ENCODE measurements around the gene IER3.
"Not testable (repeated sequence)": the region's sequence is repeated elsewhere in the genome, so short reads cannot be mapped to it uniquely, and the experiment has no call there.

The IER3 gene

DNA sequence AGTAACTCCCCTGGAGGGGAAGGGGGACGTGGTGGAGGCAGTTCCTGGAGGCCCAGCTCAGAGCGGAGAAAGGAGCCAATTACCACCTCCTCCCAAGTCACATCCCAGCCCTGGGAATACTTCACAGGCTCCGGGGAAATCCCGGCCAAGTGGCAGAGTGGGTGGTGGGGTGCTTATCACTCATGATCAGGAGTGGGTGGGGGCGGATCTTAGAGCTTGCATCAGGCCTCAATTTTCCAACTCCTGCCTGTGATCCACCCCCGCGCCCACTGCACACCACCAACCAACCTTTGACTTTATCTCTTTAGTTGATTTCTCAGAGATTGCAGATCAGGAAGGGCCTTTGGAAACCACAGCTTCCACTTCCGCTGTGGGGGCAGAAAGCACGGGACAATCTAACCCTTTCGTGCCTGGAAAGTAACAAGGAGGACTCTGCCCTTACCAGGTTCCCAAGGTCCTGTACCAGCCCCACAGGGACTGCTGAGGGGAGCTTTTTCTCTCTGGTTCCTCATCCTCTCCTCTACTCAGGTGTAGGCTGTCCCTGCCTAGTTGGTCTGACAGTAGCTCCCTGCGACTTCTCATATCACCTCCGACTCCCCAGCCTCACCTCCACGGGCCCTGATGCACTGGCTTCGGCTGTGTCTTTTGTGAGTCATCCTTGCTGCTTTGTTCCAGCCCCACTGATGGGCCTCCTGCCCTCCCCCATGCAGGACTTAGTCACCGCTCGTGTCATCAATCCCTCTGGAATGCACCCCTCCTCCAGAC lies 24.9 kb upstream of the IER3 start:
- DNase-seq (ENCODE audit: low spot score) (peak; percentile 94), FAIRE-seq (no peak)

DNA sequence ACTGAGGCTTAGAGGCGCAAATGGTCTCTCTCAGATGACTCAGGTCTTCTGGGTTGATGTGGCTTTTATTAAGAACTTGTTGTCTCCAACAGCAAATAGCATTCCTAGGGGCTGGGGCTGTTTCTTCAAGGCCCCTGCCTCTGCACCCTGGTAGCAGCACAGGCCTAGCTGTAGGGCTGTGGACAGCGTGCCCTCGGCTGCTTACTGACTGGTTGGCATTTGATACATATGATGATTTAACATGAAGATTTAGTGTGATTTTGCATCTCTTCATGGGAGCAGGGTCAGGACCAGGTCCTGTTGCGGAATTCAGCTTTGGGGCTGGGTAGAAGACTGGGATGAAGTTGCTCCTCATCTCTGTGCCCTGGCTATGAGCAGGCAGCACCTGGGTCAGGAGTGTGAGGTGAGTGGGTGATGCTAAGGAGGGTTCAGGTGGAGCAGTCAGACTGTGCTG lies 24.3 kb upstream of the IER3 start:
- FAIRE-seq = no peak
- DNase-seq (ENCODE audit: low spot score) = no peak

- DNase-seq (ENCODE audit: low spot score) = no peak
- FAIRE-seq = no peak
Measured at GRCh38 chr6:30767944-30768301, 23.6 kb upstream of the IER3 start.

GRCh38 chr6:30767158-30767943 lies 23.0 kb upstream of the IER3 start:
- no peak for DNase-seq (ENCODE audit: low spot score)
- FAIRE-seq = no peak

DNA sequence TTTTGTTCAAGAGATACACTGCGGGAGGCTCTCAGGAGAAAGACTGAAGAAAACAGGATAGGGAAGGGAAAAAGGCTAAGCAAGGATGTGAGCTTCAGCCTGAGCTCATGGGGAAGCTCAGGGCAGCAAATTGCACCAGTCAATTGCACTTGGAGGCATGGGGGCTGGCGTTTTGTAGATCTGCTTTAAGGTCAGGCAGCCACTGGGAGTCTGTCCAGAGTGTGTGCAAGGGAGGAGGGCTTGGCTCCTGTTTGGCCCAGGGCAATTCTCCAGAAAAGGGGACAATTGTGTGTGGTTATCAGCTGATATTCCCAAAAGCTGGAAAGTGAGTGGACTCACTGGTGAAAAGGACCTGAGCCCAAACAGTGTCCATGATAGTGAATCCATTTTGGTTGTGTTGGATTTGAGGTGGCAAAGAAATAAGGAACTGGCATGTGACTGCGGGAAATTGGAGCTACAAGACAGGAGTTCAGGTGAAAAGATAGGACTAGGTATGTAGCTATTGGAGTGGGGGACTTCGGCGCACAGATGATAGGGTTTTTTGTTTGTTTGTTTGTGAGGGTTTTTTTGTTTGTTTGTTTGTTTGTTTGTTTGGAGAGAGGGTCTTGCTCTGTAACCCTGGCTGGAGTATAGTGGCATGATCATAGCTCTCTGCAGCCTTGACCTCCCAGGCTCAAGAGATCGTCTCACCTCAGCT lies 22.3 kb upstream of the IER3 start:
- FAIRE-seq (no peak), DNase-seq (ENCODE audit: low spot score) (no peak)

- not testable (repeated sequence) for DNase-seq (ENCODE audit: low spot score); FAIRE-seq
Measured at GRCh38 chr6:30765495-30765894, 21.1 kb upstream of the IER3 start.

- not testable (repeated sequence) for DNase-seq (ENCODE audit: low spot score); FAIRE-seq
Measured at GRCh38 chr6:30764490-30765043, 20.2 kb upstream of the IER3 start.

GRCh38 chr6:30763618-30764489 lies 19.5 kb upstream of the IER3 start:
- DNase-seq (ENCODE audit: low spot score) (peak; percentile 69), FAIRE-seq (no peak)

DNA sequence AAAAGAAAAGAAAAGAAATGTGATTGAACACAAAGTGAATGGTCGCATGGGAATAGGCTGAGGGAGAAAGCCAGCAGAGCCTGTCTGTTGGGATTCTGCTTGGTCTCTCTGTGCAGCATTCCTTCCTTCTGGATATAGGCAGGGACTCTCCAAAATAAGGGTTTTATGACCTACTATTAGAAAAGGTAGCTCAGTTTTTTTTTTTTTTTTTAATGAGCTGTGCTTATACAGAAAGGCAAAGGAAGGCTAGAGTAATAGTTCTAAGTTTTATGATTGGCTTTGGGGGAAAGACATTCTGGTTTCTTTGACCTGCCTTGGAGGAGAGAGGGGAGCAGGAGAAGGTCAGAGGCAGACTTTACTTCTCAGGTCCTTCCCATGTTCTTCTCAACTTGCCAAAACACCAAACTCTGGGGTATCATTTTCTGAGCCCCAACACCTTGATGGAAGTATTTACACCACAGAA lies 18.8 kb upstream of the IER3 start:
- FAIRE-seq (no peak), DNase-seq (ENCODE audit: low spot score) (no peak)

- DNase-seq (ENCODE audit: low spot score) = no peak
- FAIRE-seq = no peak
Measured at GRCh38 chr6:30761791-30762429, 17.6 kb upstream of the IER3 start.

DNA sequence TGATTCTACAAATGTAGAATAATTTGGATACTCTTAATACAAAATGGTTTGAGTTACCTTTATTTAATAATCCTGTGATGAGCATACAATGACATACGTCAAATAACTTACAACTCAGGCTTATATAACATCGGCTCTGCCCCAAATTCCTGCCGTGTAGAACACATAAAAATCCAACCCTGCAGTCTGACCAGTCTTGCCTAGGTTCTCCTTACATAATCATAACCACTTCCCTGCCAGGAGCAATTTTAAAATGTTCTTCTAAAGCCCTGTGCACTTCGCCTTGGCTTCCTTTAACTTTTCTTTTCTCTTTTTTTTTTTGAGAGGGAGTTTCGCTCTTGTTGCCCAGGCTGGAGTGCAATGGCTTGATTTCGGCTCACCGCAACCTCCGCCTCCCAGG lies 16.2 kb upstream of the IER3 start:
- FAIRE-seq (no peak), DNase-seq (ENCODE audit: low spot score) (no peak)

DNA sequence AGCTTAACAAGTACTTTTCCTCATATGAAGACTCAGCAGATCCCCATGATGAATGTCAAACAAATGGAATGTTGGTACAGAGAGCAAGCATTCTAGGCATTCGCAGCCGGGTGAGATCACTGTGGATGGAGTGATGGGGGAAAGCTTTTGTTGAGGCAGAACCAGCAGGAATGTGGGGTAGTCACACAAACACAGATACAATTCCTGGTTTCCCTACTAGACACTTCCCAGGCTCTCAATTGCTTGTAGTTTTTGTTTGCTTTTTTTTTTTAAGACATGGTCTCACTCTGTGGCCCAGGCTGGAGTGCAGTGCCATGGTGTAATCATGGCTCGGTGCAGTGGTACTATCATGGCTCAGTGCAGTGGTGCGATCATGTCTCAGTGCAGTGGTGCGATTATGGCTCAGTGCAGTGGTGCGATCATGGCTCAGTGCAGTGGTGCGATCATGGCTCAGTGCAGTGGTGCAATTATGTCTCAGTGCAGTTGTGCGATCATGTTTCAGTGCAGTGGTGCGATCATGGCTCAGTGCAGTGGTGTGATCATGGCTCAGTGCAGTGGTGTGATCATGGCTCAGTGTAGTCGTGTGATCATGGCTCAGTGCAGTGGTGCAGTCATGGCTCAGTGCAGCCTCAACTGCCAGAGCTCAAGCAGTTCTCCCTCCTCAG lies 15.4 kb upstream of the IER3 start:
- FAIRE-seq (peak; percentile 56), DNase-seq (ENCODE audit: low spot score) (peak; percentile 83)

- no peak for FAIRE-seq
- no peak for DNase-seq (ENCODE audit: low spot score)
Measured at GRCh38 chr6:30757261-30757904, 13.0 kb upstream of the IER3 start.

- not testable (repeated sequence) for FAIRE-seq
Measured at GRCh38 chr6:30756405-30757003, 12.2 kb upstream of the IER3 start.

GRCh38 chr6:30754631-30755030 lies 10.3 kb upstream of the IER3 start:
- DNase-seq (ENCODE audit: low spot score) = no peak
- FAIRE-seq = no peak

More at GRCh38 chr6:30756405-30757003, 12.2 kb upstream of the IER3 start:
- not testable (repeated sequence) for DNase-seq (ENCODE audit: low spot score)

GRCh38 chr6:30752157-30752927 lies 8.0 kb upstream of the IER3 start:
- DNase-seq (ENCODE audit: low spot score) = peak; percentile 93

GRCh38 chr6:30750379-30750668 lies 6.0 kb upstream of the IER3 start:
- DNase-seq (ENCODE audit: low spot score) = no peak
- FAIRE-seq = no peak

More at GRCh38 chr6:30752157-30752927, 8.0 kb upstream of the IER3 start:
- FAIRE-seq = no peak
